Measurements from ENCODE around the gene USP7. TPM values are rescaled to one million over a fixed set of nuclear protein-coding genes. Genes with fewer than 3 reads are reported as not detected.
"Not testable (repeated sequence)": the region's sequence is repeated elsewhere in the genome, so short reads cannot be mapped to it uniquely, and the experiment has no call there.

USP7 gene
- total RNA-seq, 2 donors from 2014 or later, result 114 to 140 TPM

- H3K4me3 Mint-ChIP-seq, result no peak overlapping the region
- no peak overlapping the region for H3K4me3 ChIP-seq (ENCODE audit: low read length)
- TF ChIP-seq, protein P1, sequence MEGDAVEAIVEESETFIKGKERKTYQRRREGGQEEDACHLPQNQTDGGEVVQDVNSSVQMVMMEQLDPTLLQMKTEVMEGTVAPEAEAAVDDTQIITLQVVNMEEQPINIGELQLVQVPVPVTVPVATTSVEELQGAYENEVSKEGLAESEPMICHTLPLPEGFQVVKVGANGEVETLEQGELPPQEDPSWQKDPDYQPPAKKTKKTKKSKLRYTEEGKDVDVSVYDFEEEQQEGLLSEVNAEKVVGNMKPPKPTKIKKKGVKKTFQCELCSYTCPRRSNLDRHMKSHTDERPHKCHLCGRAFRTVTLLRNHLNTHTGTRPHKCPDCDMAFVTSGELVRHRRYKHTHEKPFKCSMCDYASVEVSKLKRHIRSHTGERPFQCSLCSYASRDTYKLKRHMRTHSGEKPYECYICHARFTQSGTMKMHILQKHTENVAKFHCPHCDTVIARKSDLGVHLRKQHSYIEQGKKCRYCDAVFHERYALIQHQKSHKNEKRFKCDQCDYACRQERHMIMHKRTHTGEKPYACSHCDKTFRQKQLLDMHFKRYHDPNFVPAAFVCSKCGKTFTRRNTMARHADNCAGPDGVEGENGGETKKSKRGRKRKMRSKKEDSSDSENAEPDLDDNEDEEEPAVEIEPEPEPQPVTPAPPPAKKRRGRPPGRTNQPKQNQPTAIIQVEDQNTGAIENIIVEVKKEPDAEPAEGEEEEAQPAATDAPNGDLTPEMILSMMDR (conservative IDR thresholded peaks at IDR 0.05), result no peak
- H3K9me3 Mint-ChIP-seq, result no peaks in the 10 kb centered on the region
- H3K36me3 ChIP-seq (ENCODE audit: control insufficient read depth, insufficient read depth, low read length), result no peaks in the 10 kb centered on the region
- no peak overlapping the region for H3K9ac ChIP-seq (ENCODE audit: extremely low read depth, low read length, poor library complexity, severe bottlenecking)
- no peaks in the 10 kb centered on the region for H3K27me3 ChIP-seq (ENCODE audit: control insufficient read depth, insufficient read depth, low read length, poor library complexity, severe bottlenecking)
- H3K27ac Mint-ChIP-seq, result no peak overlapping the region
- DNase-seq, result no peak
- no peak overlapping the region for H3K27ac ChIP-seq (ENCODE audit: low read depth, low read length)
- 92 to 94% methylated on average over 4 to 6 of the region's 6 CpGs for WGBS, 2 experiments (ENCODE audit: insufficient coverage in 1 of 2, insufficient read length in 1 of 2)
- peaks cover 3% of the 10 kb centered on the region for H3K27me3 Mint-ChIP-seq (ENCODE audit: insufficient read depth)
- H3K36me3 Mint-ChIP-seq (ENCODE audit: low read depth), result no peaks in the 10 kb centered on the region
- no peaks in the 10 kb centered on the region for H3K9me3 ChIP-seq (ENCODE audit: control insufficient read depth, low read length)
- no peaks in the 10 kb centered on the region for H3K4me1 ChIP-seq (ENCODE audit: control insufficient read depth, insufficient read depth, low read length)
- peaks cover 4% of the 10 kb centered on the region for H3K4me1 Mint-ChIP-seq
These were observed 89.3 kb downstream of the USP7 start for GRCh38 chr16:8874388-8874787.

DNA sequence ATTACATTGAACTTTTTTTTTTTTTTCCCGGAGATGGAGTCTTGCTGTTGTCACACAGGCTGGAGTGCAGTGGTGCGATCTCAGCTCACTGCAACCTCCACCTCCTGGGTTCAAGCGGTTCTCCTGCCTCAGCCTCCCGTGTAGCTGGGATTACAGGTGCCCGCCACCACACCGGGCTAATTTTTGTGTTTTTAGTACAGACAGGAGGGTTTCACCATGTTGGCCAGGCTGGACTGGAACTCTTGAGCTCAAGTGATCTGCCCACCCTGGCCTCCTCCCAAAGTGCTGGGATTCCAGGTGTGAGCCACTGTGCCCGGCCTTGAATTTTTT, 89.9 kb downstream of the USP7 start:
- H3K4me1 Mint-ChIP-seq; H3K27me3 ChIP-seq (ENCODE audit: control insufficient read depth, insufficient read depth, low read length, poor library complexity, severe bottlenecking); H3K9me3 Mint-ChIP-seq; H3K27ac Mint-ChIP-seq; H3K27me3 Mint-ChIP-seq (ENCODE audit: insufficient read depth); H3K4me3 Mint-ChIP-seq; H3K27ac ChIP-seq (ENCODE audit: low read depth, low read length); H3K9ac ChIP-seq (ENCODE audit: extremely low read depth, low read length, poor library complexity, severe bottlenecking); H3K9me3 ChIP-seq (ENCODE audit: control insufficient read depth, low read length); H3K4me1 ChIP-seq (ENCODE audit: control insufficient read depth, insufficient read depth, low read length); DNase-seq; H3K36me3 ChIP-seq (ENCODE audit: control insufficient read depth, insufficient read depth, low read length); H3K36me3 Mint-ChIP-seq (ENCODE audit: low read depth); H3K4me3 ChIP-seq (ENCODE audit: low read length): not testable (repeated sequence)
- 90 to 92% methylated on average over 7 of the region's 7 CpGs for WGBS, 2 experiments (ENCODE audit: insufficient coverage in 1 of 2, insufficient read length in 1 of 2)

GRCh38 chr16:8872967-8873865, 90.5 kb downstream of the USP7 start:
- Histone ChIP-seq H3K4me3 (ENCODE audit: low read length) (no peak overlapping the region), H3K27me3 (ENCODE audit: control insufficient read depth, insufficient read depth, low read length, poor library complexity, severe bottlenecking) (no peaks in the 10 kb centered on the region), H3K4me1 (ENCODE audit: control insufficient read depth, insufficient read depth, low read length) (no peaks in the 10 kb centered on the region), H3K9me3 (ENCODE audit: control insufficient read depth, low read length) (no peaks in the 10 kb centered on the region), H3K27ac (ENCODE audit: low read depth, low read length) (no peak overlapping the region), H3K9ac (ENCODE audit: extremely low read depth, low read length, poor library complexity, severe bottlenecking) (no peak overlapping the region), H3K36me3 (ENCODE audit: control insufficient read depth, insufficient read depth, low read length) (no peaks in the 10 kb centered on the region)
- TF ChIP-seq, protein P1 (conservative IDR thresholded peaks at IDR 0.05), result peak; percentile 47
- no peak for DNase-seq
- 90 to 91% methylated on average over 18 to 22 of the region's 22 CpGs for WGBS, 2 experiments (ENCODE audit: insufficient coverage in 1 of 2, insufficient read length in 1 of 2)
- Mint-ChIP-seq H3K27ac (no peak overlapping the region), H3K9me3 (no peaks in the 10 kb centered on the region), H3K4me3 (no peak overlapping the region), H3K36me3 (ENCODE audit: low read depth) (no peaks in the 10 kb centered on the region), H3K4me1 (peaks cover 5% of the 10 kb centered on the region), H3K27me3 (ENCODE audit: insufficient read depth) (peaks cover 3% of the 10 kb centered on the region)
